ENCODE results near the gene C2orf69. TPM values are rescaled to one million over a fixed set of nuclear protein-coding genes. Genes with fewer than 3 reads are reported as not detected.

The C2orf69 gene
- total RNA-seq, 1 experiment from 2014 or later, result 22.0 TPM

GRCh38 chr2:199895406-199895805 lies 15.7 kb upstream of the C2orf69 start:
- Histone ChIP-seq H3K56ac (ENCODE audit: insufficient read length, low read depth, low read length) (no peak overlapping the region), H3K4ac (ENCODE audit: low read depth, low read length) (no peak overlapping the region), H3K9ac (ENCODE audit: extremely low read depth, insufficient read length, low read length) (no peak overlapping the region), H2BK5ac (ENCODE audit: insufficient read length, low read length) (no peak overlapping the region), H3K9me3 (ENCODE audit: control insufficient read depth, low read depth, low read length) (no peaks in the 10 kb centered on the region), H3T11ph (ENCODE audit: low read length) (no peak overlapping the region), H3K27ac (ENCODE audit: insufficient read length, low read depth, low read length) (no peak overlapping the region), H3K23me2 (ENCODE audit: insufficient read length, low read depth, low read length, poor library complexity, severe bottlenecking) (no peaks in the 10 kb centered on the region), H3K79me1 (ENCODE audit: insufficient read depth, low read depth, low read length, poor library complexity, severe bottlenecking) (no peaks in the 10 kb centered on the region), H4K91ac (ENCODE audit: insufficient read length, low read depth, low read length) (no peak overlapping the region), H3K4me2 (ENCODE audit: insufficient read depth, insufficient read length, low read length) (no peak overlapping the region), H3K79me2 (ENCODE audit: insufficient read depth, low read length) (no peaks in the 10 kb centered on the region), H3K27me3 (ENCODE audit: insufficient read depth, low read length) (no peaks in the 10 kb centered on the region), H4K20me1 (ENCODE audit: control insufficient read depth, insufficient read depth, insufficient read length) (no peaks in the 10 kb centered on the region), H2BK12ac (ENCODE audit: insufficient read length, low read depth, low read length) (no peak overlapping the region), H4K5ac (ENCODE audit: insufficient read length, low read depth, low read length) (no peak overlapping the region), H2BK15ac (ENCODE audit: low read depth, low read length) (no peak overlapping the region), H2BK120ac (ENCODE audit: low read depth, low read length, poor library complexity, severe bottlenecking) (no peak overlapping the region), H2AFZ (ENCODE audit: low read length) (no peak overlapping the region), H3K18ac (ENCODE audit: insufficient read length, low read depth, low read length) (no peak overlapping the region), H3K4me1 (ENCODE audit: insufficient read depth, low read length) (no peaks in the 10 kb centered on the region), H3K23ac (ENCODE audit: insufficient read length, low read depth, low read length) (no peak overlapping the region), H4K8ac (replicated peaks; ENCODE audit: insufficient read length, low read depth, low read length) (no peak overlapping the region), H3K14ac (ENCODE audit: insufficient read depth, low read length) (no peak overlapping the region), H2BK20ac (ENCODE audit: low read depth, low read length, poor library complexity, severe bottlenecking) (no peak overlapping the region), H2AK5ac (ENCODE audit: insufficient read length, low read length) (no peak overlapping the region)
- H3K27ac Mint-ChIP-seq, result no peak overlapping the region
- no peak for DNase-seq
- peaks cover 0 to 3% of the 10 kb centered on the region in 2 experiments; a peak in 1 of 4 replicates for H3K4me1 Mint-ChIP-seq
- no peaks in the 10 kb centered on the region; a peak in 1 of 5 replicates for H3K9me3 Mint-ChIP-seq
- WGBS (ENCODE audit: extremely low coverage, insufficient read length, low lambda C conversion rate), result no CpG with 5 or more reads among the region's 3 CpGs
- H3K4me3 Mint-ChIP-seq, result no peak overlapping the region
- no peak for TF ChIP-seq CTCF (conservative IDR thresholded peaks at IDR 0.05)
- H3K27me3 Mint-ChIP-seq (ENCODE audit: low read depth), result no peaks in the 10 kb centered on the region
- H3K36me3 Mint-ChIP-seq (ENCODE audit: insufficient read depth in 1 of 3, low read depth in 3 of 3), result no peaks in the 10 kb centered on the region

All from H9 (cell line).